ENCODE data around the gene GRID2. TPM values are rescaled to one million over a fixed set of nuclear protein-coding genes. Genes with fewer than 3 reads are reported as not detected.

The GRID2 gene
- total RNA-seq, 1 donor = not detected

GRCh38 chr4:93776386-93777080 lies 1472.8 kb downstream of the GRID2 start:
- no peaks in the 10 kb centered on the region for H3K36me3 ChIP-seq (ENCODE audit: insufficient read depth, low read length)
- H2AFZ ChIP-seq (ENCODE audit: low read length) = no peak overlapping the region
- no peak overlapping the region for H3K4me2 ChIP-seq (ENCODE audit: insufficient read depth, low read length)
- no peak overlapping the region for H3K27ac ChIP-seq (ENCODE audit: low read depth, low read length)
- no peaks in the 10 kb centered on the region for H3K4me1 ChIP-seq (ENCODE audit: insufficient read depth, low read length)
- no peaks in the 10 kb centered on the region for H3K79me2 ChIP-seq (ENCODE audit: insufficient read depth, low read length)
- H3K9me3 ChIP-seq (ENCODE audit: low read depth, low read length) = no peaks in the 10 kb centered on the region
- TF ChIP-seq CTCF (IDR thresholded peaks at IDR 0.05; ENCODE audit: extremely low read depth, low read depth, low read length) = no peak
- no peak overlapping the region for H3K4me3 ChIP-seq (ENCODE audit: insufficient read depth, low read length)
- no peaks in the 10 kb centered on the region for H3K27me3 ChIP-seq (ENCODE audit: insufficient read depth, low read length)
- DNase-seq (ENCODE audit: insufficient read length, low spot score, missing footprints) = no peak
- no peaks in the 10 kb centered on the region for H4K20me1 ChIP-seq (ENCODE audit: insufficient read depth, low read length)

GRCh38 chr4:93777081-93777460 lies 1473.3 kb downstream of the GRID2 start:
- Histone ChIP-seq H3K27me3 (ENCODE audit: insufficient read depth, low read length) (no peaks in the 10 kb centered on the region), H3K4me1 (ENCODE audit: insufficient read depth, low read length) (no peaks in the 10 kb centered on the region), H3K4me3 (ENCODE audit: insufficient read depth, low read length) (no peak overlapping the region), H3K27ac (ENCODE audit: low read depth, low read length) (no peak overlapping the region), H4K20me1 (ENCODE audit: insufficient read depth, low read length) (no peaks in the 10 kb centered on the region), H3K79me2 (ENCODE audit: insufficient read depth, low read length) (no peaks in the 10 kb centered on the region), H3K9me3 (ENCODE audit: low read depth, low read length) (no peaks in the 10 kb centered on the region), H2AFZ (ENCODE audit: low read length) (no peak overlapping the region), H3K4me2 (ENCODE audit: insufficient read depth, low read length) (no peak overlapping the region), H3K36me3 (ENCODE audit: insufficient read depth, low read length) (no peaks in the 10 kb centered on the region)
- no peak for DNase-seq (ENCODE audit: insufficient read length, low spot score, missing footprints)
- TF ChIP-seq CTCF (IDR thresholded peaks at IDR 0.05; ENCODE audit: extremely low read depth, low read depth, low read length) = no peak

- no peak overlapping the region for H2AFZ ChIP-seq (ENCODE audit: low read length)
- H3K79me2 ChIP-seq (ENCODE audit: insufficient read depth, low read length) = no peaks in the 10 kb centered on the region
- H3K27me3 ChIP-seq (ENCODE audit: insufficient read depth, low read length) = no peaks in the 10 kb centered on the region
- no peak overlapping the region for H3K4me3 ChIP-seq (ENCODE audit: insufficient read depth, low read length)
- no peak overlapping the region for H3K27ac ChIP-seq (ENCODE audit: low read depth, low read length)
- H4K20me1 ChIP-seq (ENCODE audit: insufficient read depth, low read length) = no peaks in the 10 kb centered on the region
- no peaks in the 10 kb centered on the region for H3K36me3 ChIP-seq (ENCODE audit: insufficient read depth, low read length)
- no peaks in the 10 kb centered on the region for H3K9me3 ChIP-seq (ENCODE audit: low read depth, low read length)
- no peaks in the 10 kb centered on the region for H3K4me1 ChIP-seq (ENCODE audit: insufficient read depth, low read length)
- H3K4me2 ChIP-seq (ENCODE audit: insufficient read depth, low read length) = no peak overlapping the region
- no peak for TF ChIP-seq CTCF (IDR thresholded peaks at IDR 0.05; ENCODE audit: extremely low read depth, low read depth, low read length)
- no peak for DNase-seq (ENCODE audit: insufficient read length, low spot score, missing footprints)
Measured at GRCh38 chr4:93779228-93779627, 1475.5 kb downstream of the GRID2 start.

- no peaks in the 10 kb centered on the region for H3K27me3 ChIP-seq (ENCODE audit: insufficient read depth, low read length)
- H3K4me1 ChIP-seq (ENCODE audit: insufficient read depth, low read length) = no peaks in the 10 kb centered on the region
- H3K4me3 ChIP-seq (ENCODE audit: insufficient read depth, low read length) = no peak overlapping the region
- no peak for TF ChIP-seq CTCF (IDR thresholded peaks at IDR 0.05; ENCODE audit: extremely low read depth, low read depth, low read length)
- no peak for DNase-seq (ENCODE audit: insufficient read length, low spot score, missing footprints)
- no peak overlapping the region for H3K27ac ChIP-seq (ENCODE audit: low read depth, low read length)
- H3K36me3 ChIP-seq (ENCODE audit: insufficient read depth, low read length) = no peaks in the 10 kb centered on the region
- H3K79me2 ChIP-seq (ENCODE audit: insufficient read depth, low read length) = no peaks in the 10 kb centered on the region
- no peaks in the 10 kb centered on the region for H3K9me3 ChIP-seq (ENCODE audit: low read depth, low read length)
- H2AFZ ChIP-seq (ENCODE audit: low read length) = no peak overlapping the region
- H3K4me2 ChIP-seq (ENCODE audit: insufficient read depth, low read length) = no peak overlapping the region
- no peaks in the 10 kb centered on the region for H4K20me1 ChIP-seq (ENCODE audit: insufficient read depth, low read length)
Measured at GRCh38 chr4:93780080-93780479, 1476.3 kb downstream of the GRID2 start.
